HEK293 (cell line): ENCODE data around the gene PDE4D.
"Not testable (repeated sequence)": the region's sequence is repeated elsewhere in the genome, so short reads cannot be mapped to it uniquely, and the experiment has no call there.

Source experiments
- CTCF ChIA-PET: fragments of 350-600 bp; formaldehyde crosslinking; extraction: SDS; loops from one replicate; lab custom pipeline; 2021; ENCODE audit warnings: antibody characterized with exemption; lab: Yijun Ruan, JAX
- POLR2A ChIA-PET: fragments of 300-600 bp; formaldehyde crosslinking; extraction: SDS; loops from one replicate; lab custom pipeline; 2020; ENCODE audit warnings: antibody characterized with exemption, inconsistent platforms; lab: Yijun Ruan, JAX
- H3K27ac ChIP-seq: fragments of 200-500 bp; sonication (Bioruptor generic); 2 replicates; pipeline ENCODE4 v1.5.1; 2014; ENCODE audit warnings: low read depth, low read length, control low read depth, inconsistent platforms; ENCODE audit errors: extremely low read depth
- H3K36me3 ChIP-seq, 2 experiments: fragments of 200-500 bp in 1 of 2; sonication (Bioruptor generic) in 1 of 2; 1 replicate in 1 of 2; 2 replicates in 1 of 2; pipeline ENCODE4 v1.5.1; 2014 to 2017; ENCODE audit warnings: inconsistent platforms in 2 of 2, low read length in 2 of 2; ENCODE audit not compliant: control insufficient read depth in 2 of 2, insufficient read depth in 1 of 2
- H3K4me1 ChIP-seq: fragments of 200-500 bp; sonication (Bioruptor generic); 2 replicates; pipeline ENCODE4 v1.5.1; 2014; ENCODE audit warnings: mild to moderate bottlenecking, low read length, inconsistent platforms; ENCODE audit not compliant: control insufficient read depth, insufficient read depth
- H3K4me3 ChIP-seq: 2 replicates; pipeline ENCODE4 v1.5.1; 2011; ENCODE audit warnings: low read depth, mild to moderate bottlenecking, control low read depth, low read length, moderate library complexity
- H3K9me3 ChIP-seq: fragments of 200-500 bp; sonication (Bioruptor generic); 2 replicates; pipeline ENCODE4 v1.5.1; 2014; ENCODE audit warnings: low read depth, low read length, inconsistent platforms; ENCODE audit not compliant: control insufficient read depth, insufficient read depth
- FEZF1 ChIP-seq: fragments of 450-650 bp; formaldehyde crosslinking; IDR thresholded peaks from 2 replicates; pipeline ENCODE4 v1.5.1; 2016; ENCODE audit warnings: missing biosample characterization, missing genetic modification characterization
- HOXD13 ChIP-seq: sonication (generic); formaldehyde crosslinking; IDR thresholded peaks from 2 replicates; pipeline ENCODE4 v1.8.0; 2022; ENCODE audit warnings: missing genetic modification reagents, borderline replicate concordance
- MZF1 ChIP-seq: fragments of 450-650 bp; formaldehyde crosslinking; IDR thresholded peaks from 2 replicates; pipeline ENCODE4 v1.5.1; 2017; ENCODE audit warnings: missing biosample characterization, missing genetic modification characterization, borderline replicate concordance
- SCRT1 ChIP-seq: fragments of 450-650 bp; formaldehyde crosslinking; IDR thresholded peaks from 2 replicates; pipeline ENCODE4 v1.5.1; 2016; ENCODE audit warnings: missing biosample characterization, missing genetic modification characterization, borderline replicate concordance
- SCRT2 ChIP-seq: fragments of 450-650 bp; formaldehyde crosslinking; IDR thresholded peaks from 2 replicates; pipeline ENCODE4 v1.5.1; 2016; ENCODE audit warnings: missing biosample characterization, missing genetic modification characterization
- SP3 ChIP-seq: fragments of 450-650 bp; formaldehyde crosslinking; IDR thresholded peaks from 2 replicates; pipeline ENCODE4 v1.5.1; 2016; ENCODE audit warnings: missing biosample characterization, missing genetic modification characterization
- ZBTB17 ChIP-seq: fragments of 450-650 bp; formaldehyde crosslinking; IDR thresholded peaks from 2 replicates; pipeline ENCODE4 v1.5.1; 2016; ENCODE audit warnings: missing biosample characterization, missing genetic modification characterization
- ZFP41 ChIP-seq: fragments of 450-650 bp; formaldehyde crosslinking; IDR thresholded peaks from 2 replicates; pipeline ENCODE4 v1.5.1; 2016; ENCODE audit warnings: missing biosample characterization, missing genetic modification characterization, borderline replicate concordance
- ZIC2 ChIP-seq: fragments of 450-650 bp; formaldehyde crosslinking; IDR thresholded peaks from 2 replicates; pipeline ENCODE4 v1.5.1; 2016; ENCODE audit warnings: missing biosample characterization, missing genetic modification characterization
- ZNF146 ChIP-seq: fragments of 450-650 bp; formaldehyde crosslinking; IDR thresholded peaks from 2 replicates; pipeline ENCODE4 v1.5.1; 2016; ENCODE audit warnings: missing biosample characterization, missing genetic modification characterization
- ZNF423 ChIP-seq: fragments of 450-650 bp; formaldehyde crosslinking; IDR thresholded peaks from 2 replicates; pipeline ENCODE4 v1.5.1; 2016; ENCODE audit warnings: missing biosample characterization, missing genetic modification characterization
- ZNF514 ChIP-seq: fragments of 450-650 bp; formaldehyde crosslinking; IDR thresholded peaks from 2 replicates; pipeline ENCODE4 v1.5.1; 2016; ENCODE audit warnings: missing biosample characterization, missing genetic modification characterization
- ZNF585B ChIP-seq: fragments of 450-650 bp; formaldehyde crosslinking; IDR thresholded peaks from 2 replicates; pipeline ENCODE4 v1.5.1; 2016; ENCODE audit warnings: missing biosample characterization, missing genetic modification characterization
- ZNF600 ChIP-seq: fragments of 450-650 bp; formaldehyde crosslinking; IDR thresholded peaks from 2 replicates; pipeline ENCODE4 v1.5.1; 2016; ENCODE audit warnings: missing biosample characterization, missing genetic modification characterization
- TF ChIP-seq, protein P1 (sequence below): fragments of 450-650 bp; formaldehyde crosslinking; IDR thresholded peaks from 2 replicates; pipeline ENCODE4 v1.5.1; 2016; ENCODE audit warnings: missing biosample characterization, missing genetic modification characterization
- TF ChIP-seq, protein P2 (sequence below): fragments of 450-650 bp; formaldehyde crosslinking; IDR thresholded peaks from 2 replicates; pipeline ENCODE4 v1.5.1; 2017; ENCODE audit warnings: missing biosample characterization, missing genetic modification characterization
- TF ChIP-seq, protein P3 (sequence below): fragments of 450-650 bp; formaldehyde crosslinking; IDR thresholded peaks from 2 replicates; pipeline ENCODE4 v1.5.1; 2016; ENCODE audit warnings: missing biosample characterization, missing genetic modification characterization

The PDE4D gene

DNA sequence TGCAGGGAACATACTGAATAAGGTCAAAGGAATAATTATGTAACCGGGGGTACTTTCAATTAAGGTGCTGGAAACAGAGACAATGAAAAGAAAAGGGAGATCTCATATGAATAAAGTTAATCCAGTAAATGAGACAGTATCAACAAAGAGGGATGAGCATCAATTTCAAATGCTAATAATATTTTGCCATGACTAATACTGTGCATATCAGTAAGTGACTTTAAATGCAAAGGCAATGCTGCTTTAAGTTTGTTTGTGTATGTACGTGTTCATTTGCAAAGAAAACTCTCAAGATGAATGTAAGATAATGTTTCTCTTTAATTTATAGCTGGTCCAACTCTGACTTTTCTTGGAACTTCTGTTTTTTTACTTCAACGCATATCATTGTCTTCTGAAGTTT lies 139.9 kb downstream of the PDE4D start:
- TF ChIP-seq ZNF585B (tag by site-specific recombination) (no peak), FEZF1 (0 out of 2 replicates have a peak, but pooled peaks have one; percentile 13)
- TF ChIP-seq, all 188 proteins: peak for 1
- H3K4me1 ChIP-seq: peaks cover 19% of the 10 kb centered on the region
- ChIA-PET CTCF (no interaction called here), POLR2A (no interaction called here)
- no peaks in the 10 kb centered on the region for H3K36me3 ChIP-seq
- no peak overlapping the region for H3K27ac ChIP-seq
- H3K4me3 ChIP-seq: no peak overlapping the region
- no peaks in the 10 kb centered on the region for H3K9me3 ChIP-seq

DNA sequence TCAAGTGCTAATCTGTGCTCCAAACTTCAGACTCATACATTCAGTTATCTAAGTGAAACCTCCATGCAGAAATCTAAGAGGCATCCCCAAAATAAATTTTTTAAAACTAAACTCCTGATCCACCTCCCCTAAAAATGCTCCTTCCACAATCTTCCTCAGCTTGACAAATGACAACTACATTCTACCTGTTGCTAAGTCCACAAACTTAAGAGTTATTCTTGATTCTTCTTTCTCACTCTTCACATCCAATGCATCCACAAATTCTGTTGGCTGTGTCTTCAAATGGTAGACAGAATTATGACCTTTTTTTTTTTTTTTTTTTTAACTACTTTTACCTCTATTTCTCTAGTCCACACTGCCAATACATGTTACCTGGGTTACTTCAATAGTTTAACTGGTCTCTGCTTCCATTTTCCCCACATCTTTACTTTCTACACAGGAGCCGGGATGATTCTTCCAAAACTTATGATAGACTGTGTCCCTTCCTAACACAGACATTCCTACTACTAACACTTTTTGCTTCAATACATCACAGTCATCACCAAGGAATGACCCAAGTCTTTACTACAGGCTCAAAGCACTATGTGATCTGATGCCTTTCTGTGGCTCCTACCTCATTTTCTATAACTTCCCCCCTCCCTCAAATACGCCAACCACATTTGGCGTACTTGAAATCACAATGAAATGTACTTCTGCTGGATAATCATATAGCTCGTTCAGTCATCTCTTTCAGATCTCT lies 143.6 kb downstream of the PDE4D start:
- Histone ChIP-seq H3K27ac (no peak overlapping the region), H3K4me1 (peaks cover 16% of the 10 kb centered on the region), H3K9me3 (no peaks in the 10 kb centered on the region), H3K4me3 (no peak overlapping the region)
- ChIA-PET POLR2A (no interaction called here), CTCF (interaction anchor here (0.6 kb wide), 1 partner anchor 24 kb away, joined by 4 read pairs; no protein-coding TSS in a partner anchor)
- TF ChIP-seq SCRT2 (tag by site-specific recombination): peak; percentile 75
- TF ChIP-seq SCRT1 (tag by site-specific recombination): peak; percentile 66
- TF ChIP-seq ZFP41: no peak
- TF ChIP-seq, all 188 proteins: peak for 2
- H3K36me3 ChIP-seq: no peaks in the 10 kb centered on the region

DNA sequence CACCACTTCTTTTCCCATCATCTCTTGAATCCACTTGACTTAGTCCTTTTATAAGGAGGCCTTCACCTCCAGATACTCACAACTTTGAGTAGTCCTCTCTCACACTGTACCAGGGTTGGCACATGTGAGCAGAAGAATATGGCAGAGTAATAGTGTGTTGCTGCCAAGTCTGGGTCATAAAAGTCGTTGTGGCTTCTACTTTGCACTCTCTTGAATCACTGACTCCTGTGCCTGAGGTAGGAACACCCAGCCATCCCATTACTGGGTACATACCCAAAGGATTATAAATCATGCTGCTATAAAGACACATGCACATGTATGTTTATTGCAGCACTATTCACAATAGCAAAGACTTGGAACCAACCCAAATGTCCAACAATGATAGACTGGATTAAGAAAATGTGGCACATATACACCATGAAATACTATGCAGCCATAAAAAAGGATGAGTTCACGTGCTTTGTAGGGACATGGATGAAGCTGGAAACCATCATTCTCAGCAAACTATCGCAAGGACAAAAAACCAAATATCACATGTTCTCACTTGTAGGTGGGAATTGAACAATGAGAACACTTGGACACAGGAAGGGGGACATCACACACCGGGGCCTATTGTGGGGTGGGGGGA lies 145.4 kb downstream of the PDE4D start:
- H3K9me3 ChIP-seq, H3K4me1 ChIP-seq, H3K27ac ChIP-seq, POLR2A ChIA-PET, H3K36me3 ChIP-seq, H3K4me3 ChIP-seq: not testable (repeated sequence)
- peak; percentile 99 for TF ChIP-seq ZNF146 (tag by site-specific recombination)
- TF ChIP-seq, protein P1, sequence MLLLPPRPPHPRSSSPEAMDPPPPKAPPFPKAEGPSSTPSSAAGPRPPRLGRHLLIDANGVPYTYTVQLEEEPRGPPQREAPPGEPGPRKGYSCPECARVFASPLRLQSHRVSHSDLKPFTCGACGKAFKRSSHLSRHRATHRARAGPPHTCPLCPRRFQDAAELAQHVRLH (tag by site-specific recombination): peak; percentile 59; the same call in 1 of the 2 replicates
- CTCF ChIA-PET: interaction anchor here (0.6 kb wide), 1 partner anchor 24 kb away, joined by 3 read pairs; no protein-coding TSS in a partner anchor

DNA sequence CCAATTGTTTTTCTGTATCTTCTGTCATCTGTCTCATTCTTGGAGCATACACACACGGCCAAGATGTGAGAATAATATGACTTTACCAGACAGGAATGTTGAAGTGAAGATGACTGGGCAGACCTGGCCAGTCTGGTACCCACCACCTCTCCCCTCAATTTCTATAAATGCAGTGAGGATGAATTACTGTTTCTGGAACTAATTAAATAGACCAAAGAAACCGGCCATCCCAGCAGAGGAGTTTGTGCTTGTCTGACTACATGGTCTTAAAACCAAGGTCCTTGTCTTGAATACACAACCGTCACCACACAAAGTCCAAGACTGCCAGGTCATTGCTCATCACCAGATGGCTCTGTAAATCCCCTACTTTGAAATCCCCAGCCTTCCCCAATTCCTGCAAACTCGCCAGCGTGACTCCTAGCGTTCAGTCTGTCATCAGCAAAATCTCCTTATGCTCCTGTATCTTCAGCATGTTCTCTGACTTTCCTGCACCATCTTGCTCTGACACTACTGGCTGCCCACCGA lies 147.2 kb downstream of the PDE4D start:
- CTCF ChIA-PET: interaction anchor here (0.7 kb wide), 1 partner anchor 23 kb away, joined by 3 read pairs; no protein-coding TSS in a partner anchor
- Histone ChIP-seq H3K4me1 (peaks cover under 1% of the 10 kb centered on the region; the same call in 1 of the 2 replicates), H3K36me3 (no peaks in the 10 kb centered on the region), H3K27ac (0 out of 2 replicates have a peak overlapping the region, but pooled peaks have one; percentile 2), H3K4me3 (no peak overlapping the region), H3K9me3 (no peaks in the 10 kb centered on the region)
- TF ChIP-seq HOXD13 (CRISPR knock-in tag): no peak
- TF ChIP-seq ZNF600 (tag by site-specific recombination): peak; percentile 62
- TF ChIP-seq ZIC2 (tag by site-specific recombination): no peak
- peak; percentile 99 for TF ChIP-seq MZF1 (tag by site-specific recombination)
- TF ChIP-seq ZBTB17: peak; percentile 47; the same call in 1 of the 2 replicates
- POLR2A ChIA-PET: no interaction called here

DNA sequence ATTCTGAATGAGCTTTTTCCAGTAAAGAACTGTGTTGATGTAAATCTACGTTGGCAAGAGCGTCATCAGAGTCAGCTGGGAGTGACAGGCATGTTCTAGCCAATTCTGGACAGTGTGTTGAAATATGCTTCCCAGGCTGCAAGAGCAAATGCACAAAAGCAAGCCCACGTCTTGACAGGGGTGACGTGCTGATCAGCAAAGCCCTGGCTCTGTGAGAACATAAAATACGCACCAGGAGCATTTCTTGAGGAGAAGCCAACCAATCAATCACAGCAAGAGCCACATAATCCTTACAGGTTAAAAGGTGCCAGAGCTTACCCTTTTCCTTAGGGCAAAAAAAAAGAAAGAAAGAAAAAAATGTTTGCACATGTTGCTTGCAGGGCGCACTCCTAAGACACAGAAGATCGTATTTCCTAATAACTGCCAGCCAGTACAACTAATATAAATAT lies 148.1 kb downstream of the PDE4D start:
- H3K9me3 ChIP-seq: no peaks in the 10 kb centered on the region
- ChIA-PET POLR2A (no interaction called here), CTCF (interaction anchor here (0.7 to 1.2 kb wide), 3 partner anchors 22 to 135 kb away, joined by 3 to 4 read pairs (median 3); no protein-coding TSS in a partner anchor)
- no peaks in the 10 kb centered on the region for H3K4me1 ChIP-seq
- no peak overlapping the region for H3K4me3 ChIP-seq
- no peaks in the 10 kb centered on the region for H3K36me3 ChIP-seq
- no peak overlapping the region for H3K27ac ChIP-seq
- TF ChIP-seq ZNF514 (tag by site-specific recombination) (no peak), ZNF423 (tag by site-specific recombination) (peak; percentile 59; the same call in 1 of the 2 replicates), SP3 (tag by site-specific recombination) (no peak)
- TF ChIP-seq, protein P2, sequence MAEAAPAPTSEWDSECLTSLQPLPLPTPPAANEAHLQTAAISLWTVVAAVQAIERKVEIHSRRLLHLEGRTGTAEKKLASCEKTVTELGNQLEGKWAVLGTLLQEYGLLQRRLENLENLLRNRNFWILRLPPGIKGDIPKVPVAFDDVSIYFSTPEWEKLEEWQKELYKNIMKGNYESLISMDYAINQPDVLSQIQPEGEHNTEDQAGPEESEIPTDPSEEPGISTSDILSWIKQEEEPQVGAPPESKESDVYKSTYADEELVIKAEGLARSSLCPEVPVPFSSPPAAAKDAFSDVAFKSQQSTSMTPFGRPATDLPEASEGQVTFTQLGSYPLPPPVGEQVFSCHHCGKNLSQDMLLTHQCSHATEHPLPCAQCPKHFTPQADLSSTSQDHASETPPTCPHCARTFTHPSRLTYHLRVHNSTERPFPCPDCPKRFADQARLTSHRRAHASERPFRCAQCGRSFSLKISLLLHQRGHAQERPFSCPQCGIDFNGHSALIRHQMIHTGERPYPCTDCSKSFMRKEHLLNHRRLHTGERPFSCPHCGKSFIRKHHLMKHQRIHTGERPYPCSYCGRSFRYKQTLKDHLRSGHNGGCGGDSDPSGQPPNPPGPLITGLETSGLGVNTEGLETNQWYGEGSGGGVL (tag by site-specific recombination): no peak
- TF ChIP-seq, protein P3, sequence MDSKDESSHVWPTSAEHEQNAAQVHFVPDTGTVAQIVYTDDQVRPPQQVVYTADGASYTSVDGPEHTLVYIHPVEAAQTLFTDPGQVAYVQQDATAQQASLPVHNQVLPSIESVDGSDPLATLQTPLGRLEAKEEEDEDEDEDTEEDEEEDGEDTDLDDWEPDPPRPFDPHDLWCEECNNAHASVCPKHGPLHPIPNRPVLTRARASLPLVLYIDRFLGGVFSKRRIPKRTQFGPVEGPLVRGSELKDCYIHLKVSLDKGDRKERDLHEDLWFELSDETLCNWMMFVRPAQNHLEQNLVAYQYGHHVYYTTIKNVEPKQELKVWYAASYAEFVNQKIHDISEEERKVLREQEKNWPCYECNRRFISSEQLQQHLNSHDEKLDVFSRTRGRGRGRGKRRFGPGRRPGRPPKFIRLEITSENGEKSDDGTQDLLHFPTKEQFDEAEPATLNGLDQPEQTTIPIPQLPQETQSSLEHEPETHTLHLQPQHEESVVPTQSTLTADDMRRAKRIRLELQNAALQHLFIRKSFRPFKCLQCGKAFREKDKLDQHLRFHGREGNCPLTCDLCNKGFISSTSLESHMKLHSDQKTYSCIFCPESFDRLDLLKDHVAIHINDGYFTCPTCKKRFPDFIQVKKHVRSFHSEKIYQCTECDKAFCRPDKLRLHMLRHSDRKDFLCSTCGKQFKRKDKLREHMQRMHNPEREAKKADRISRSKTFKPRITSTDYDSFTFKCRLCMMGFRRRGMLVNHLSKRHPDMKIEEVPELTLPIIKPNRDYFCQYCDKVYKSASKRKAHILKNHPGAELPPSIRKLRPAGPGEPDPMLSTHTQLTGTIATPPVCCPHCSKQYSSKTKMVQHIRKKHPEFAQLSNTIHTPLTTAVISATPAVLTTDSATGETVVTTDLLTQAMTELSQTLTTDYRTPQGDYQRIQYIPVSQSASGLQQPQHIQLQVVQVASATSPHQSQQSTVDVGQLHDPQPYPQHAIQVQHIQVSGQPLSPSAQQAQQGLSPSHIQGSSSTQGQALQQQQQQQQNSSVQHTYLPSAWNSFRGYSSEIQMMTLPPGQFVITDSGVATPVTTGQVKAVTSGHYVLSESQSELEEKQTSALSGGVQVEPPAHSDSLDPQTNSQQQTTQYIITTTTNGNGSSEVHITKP (tag by site-specific recombination): peak; percentile 48; the same call in 1 of the 2 replicates
